GM18505 (cell line): ENCODE measurements around the gene AKR1C3.
"Not testable (repeated sequence)": the region's sequence is repeated elsewhere in the genome, so short reads cannot be mapped to it uniquely, and the experiment has no call there.

ENCODE experiments used
- ATAC-seq: cut with Tn5 transposase; IDR thresholded peaks from one replicate; pipeline ENCODE4 v1.9.1; 2021; ENCODE audit not compliant: unreplicated experiment
- POLR2A ChIP-seq: IDR thresholded peaks from 4 replicates; pipeline ENCODE4 v1.6.1; 2011; ENCODE audit warnings: borderline replicate concordance; ENCODE audit not compliant: insufficient read depth, insufficient read length; ENCODE audit errors: extremely low read depth

Gene AKR1C3

GRCh38 chr10:5103481-5103880 is 9.3 kb downstream of the AKR1C3 start:
- ATAC-seq: no peak
- TF ChIP-seq POLR2A: no peak

GRCh38 chr10:5105626-5106025 is 11.4 kb downstream of the AKR1C3 start:
- ATAC-seq: no peak
- no peak for TF ChIP-seq POLR2A

DNA sequence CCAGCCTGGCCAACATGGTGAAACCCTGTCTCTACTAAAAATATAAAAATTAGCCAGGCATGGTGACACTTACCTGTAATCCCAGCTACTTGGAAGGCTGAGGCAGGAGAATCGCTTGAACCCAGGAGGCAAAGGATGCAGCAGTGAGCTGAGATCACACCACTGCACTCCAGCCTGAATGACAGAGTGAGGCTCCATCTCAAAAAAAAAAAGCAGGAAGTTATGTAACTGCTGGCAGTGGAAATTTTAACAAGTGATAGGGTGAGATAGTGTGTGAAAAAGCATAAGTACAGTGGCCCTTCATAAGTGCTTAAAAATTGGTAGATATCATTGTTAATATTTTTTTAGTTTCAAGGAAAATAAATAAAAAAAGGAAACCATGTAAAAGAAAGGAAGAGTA is 12.3 kb downstream of the AKR1C3 start:
- ATAC-seq: no peak
- TF ChIP-seq POLR2A: no peak

DNA sequence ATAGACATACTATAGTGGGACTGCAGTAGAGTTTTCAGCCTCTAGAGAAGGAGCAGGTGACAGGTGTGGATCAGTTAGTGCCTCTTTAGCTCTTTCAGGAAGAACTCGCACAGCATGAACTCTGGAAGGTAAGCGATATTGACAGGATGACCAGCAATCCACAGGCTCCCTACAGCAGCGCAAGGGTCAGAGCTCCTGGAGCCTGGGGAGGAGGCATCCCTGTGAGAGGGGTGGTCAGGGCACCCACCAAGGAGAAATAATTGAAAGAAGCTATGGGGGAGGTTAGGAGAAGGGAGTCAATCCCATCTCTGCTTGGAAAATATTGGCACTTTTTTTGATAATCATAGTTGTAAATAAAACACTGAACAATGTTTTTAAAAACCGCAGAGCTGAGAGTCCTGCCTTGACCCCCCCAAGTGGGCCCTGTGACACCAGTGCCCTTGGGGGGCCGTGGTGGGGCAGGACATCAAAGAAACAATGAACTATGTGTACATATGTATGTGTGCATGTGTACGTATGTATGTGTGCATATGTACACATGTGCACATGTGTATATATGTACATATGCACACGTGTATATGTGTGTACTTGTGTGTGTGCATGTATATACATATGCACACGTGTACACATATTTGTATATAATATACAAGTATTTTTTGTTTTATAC is 13.8 kb downstream of the AKR1C3 start:
- ATAC-seq: no peak
- no peak for TF ChIP-seq POLR2A

DNA sequence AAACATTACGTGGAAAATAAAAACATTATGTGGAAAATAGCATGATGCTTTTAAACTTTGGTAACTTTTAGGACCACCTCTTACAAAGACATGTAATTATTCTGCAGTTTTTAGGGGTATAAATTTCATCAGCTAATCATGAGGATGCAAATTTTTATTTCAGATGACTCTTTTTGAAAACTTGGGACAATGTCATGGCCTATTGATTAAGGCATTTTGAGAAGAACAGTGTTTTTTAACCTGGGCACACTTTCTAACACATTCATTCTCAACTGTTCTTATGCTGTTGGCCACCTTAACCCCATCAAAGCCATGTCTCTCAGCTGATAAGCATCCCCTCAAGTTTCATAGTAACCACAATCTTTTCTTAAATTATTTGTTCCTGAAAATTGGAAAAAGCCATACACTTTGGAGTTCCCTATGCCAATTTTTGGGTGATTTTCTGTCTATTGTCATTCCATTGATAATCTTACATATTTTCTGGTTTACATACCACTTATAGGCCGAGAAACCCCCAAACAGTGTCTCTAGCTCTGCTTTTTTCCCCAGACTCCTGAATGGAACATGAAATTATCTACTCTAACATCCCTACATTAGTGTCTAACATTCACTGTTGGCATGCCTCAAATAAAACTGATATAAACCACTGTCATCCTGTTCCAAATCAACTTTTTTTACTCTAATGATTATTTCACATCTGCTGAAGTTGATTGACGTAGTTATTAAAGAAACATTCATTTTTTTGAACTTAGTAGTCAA is 14.6 kb downstream of the AKR1C3 start:
- no peak for ATAC-seq
- no peak for TF ChIP-seq POLR2A

DNA sequence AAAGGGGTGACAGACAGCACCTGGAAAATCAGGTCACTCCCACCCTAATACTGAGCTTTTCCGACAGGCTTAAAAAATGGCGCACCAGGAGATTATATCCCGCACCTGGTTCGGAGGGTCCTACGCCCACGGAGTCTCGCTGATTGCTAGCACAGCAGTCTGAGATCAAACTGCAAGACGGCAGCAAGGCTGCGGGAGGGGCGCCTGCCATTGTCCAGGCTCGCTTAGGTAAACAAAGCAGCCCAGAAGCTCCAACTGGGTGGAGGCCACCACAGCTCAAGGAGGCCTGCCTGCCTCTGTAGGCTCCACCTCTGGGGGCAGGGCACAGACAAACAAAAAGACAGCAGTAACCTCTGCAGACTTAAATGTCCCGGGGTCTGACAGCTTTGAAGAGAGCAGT is 15.6 kb downstream of the AKR1C3 start:
- ATAC-seq: not testable (repeated sequence)

DNA sequence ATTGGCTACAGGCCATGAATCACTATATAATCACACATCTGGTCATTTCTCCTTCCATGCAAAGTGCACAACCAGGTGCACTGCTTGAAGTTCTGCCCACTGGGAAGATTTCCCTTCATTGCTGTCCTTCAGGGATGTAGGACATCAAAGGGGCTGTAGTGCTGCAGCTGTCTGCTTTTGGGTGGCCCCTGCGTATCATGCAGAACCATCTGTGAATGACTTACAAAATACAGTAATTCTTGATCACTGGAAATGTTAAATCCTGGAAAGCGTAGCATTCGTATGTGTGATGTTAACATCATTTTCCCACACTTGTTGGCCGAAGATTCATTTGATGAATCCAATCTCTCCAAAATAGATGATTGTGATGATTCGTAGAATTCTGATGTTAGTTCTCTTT is 22.4 kb downstream of the AKR1C3 start:
- no peak for TF ChIP-seq POLR2A
- no peak for ATAC-seq

DNA sequence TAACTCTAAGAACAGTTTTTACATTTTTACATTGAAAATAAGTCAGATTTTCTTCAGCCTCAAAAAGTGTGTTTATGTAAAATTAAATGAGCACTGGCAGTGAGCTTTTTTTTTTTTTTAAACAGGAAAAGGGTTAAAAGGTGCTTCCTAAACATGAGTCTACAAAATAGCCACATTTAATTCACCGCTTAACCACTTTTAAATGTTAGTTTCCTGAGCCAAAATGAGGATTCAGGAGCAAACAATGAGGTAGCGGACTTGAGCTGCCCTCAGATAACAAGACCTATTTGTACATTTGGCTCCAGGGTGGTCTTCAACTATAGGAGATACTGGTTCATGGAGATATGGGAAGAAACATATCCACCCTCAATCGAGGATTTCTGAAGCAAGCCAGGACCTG is 22.8 kb downstream of the AKR1C3 start:
- no peak for ATAC-seq
- no peak for TF ChIP-seq POLR2A

DNA sequence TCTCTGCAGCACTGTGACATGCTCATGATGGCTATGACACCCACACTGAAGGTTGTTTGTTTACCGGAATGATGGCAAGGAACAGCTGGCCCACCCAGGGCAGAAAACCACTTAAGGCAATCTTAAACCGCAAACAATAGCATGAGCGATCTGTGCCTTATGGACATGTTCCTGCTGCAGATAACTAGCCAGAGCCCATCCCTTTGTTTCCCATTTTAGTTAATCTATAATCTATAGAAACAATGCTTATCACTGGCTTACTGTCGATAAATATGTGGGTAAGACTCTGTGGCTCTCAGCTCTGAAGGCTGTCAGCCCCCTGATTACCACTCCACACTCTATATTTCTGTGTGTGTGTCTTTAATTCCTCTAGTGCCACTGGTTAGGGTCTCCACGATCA is 25.8 kb downstream of the AKR1C3 start:
- not testable (repeated sequence) for ATAC-seq

GRCh38 chr10:5123886-5124285 is 29.7 kb downstream of the AKR1C3 start:
- TF ChIP-seq POLR2A: no peak
- ATAC-seq: no peak

- TF ChIP-seq POLR2A: no peak
These were observed 31.3 kb downstream of the AKR1C3 start for GRCh38 chr10:5125315-5126044.

DNA sequence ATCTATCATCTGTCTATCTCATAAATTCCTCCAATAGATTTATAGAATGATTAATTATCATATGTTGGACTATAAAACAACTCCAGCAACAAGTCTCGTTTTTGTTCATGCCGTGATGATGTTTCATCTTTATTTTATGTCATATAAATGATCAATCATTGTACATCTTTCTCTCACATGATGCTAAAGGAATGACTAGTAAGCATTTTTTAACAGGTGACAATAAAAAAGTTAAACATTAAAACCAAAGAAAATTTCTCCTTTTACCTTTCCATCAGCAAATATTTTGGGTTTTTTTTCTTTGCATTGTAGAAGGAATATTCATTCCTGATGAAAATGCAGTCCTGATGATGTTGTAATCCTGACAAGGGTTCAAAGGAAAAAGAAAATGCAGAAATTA is 41.4 kb downstream of the AKR1C3 start:
- no peak for ATAC-seq
- TF ChIP-seq POLR2A: no peak

More at GRCh38 chr10:5125315-5126044, 31.3 kb downstream of the AKR1C3 start:
- no peak for ATAC-seq

GRCh38 chr10:5136468-5137087 is 42.4 kb downstream of the AKR1C3 start:
- ATAC-seq: no peak
- TF ChIP-seq POLR2A: no peak

DNA sequence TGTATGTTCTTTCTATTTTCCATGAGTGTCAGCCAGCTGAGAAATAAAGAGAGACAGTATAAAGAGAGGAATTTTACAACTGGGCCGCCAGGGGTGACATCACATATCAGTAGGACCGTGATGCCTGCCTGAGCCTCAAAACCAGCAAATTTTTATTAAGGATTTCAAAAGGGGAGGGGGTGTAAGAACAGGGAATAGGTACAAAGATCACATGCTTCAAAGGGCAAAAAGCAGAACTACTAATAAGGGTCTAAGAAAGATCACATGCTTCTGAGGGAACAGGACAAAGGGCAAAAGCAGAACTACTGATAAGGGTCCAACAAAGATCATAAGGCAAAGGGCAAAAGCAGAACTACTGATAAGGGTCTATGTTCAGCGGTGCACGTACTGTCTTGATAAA is 43.5 kb downstream of the AKR1C3 start:
- ATAC-seq: not testable (repeated sequence)

DNA sequence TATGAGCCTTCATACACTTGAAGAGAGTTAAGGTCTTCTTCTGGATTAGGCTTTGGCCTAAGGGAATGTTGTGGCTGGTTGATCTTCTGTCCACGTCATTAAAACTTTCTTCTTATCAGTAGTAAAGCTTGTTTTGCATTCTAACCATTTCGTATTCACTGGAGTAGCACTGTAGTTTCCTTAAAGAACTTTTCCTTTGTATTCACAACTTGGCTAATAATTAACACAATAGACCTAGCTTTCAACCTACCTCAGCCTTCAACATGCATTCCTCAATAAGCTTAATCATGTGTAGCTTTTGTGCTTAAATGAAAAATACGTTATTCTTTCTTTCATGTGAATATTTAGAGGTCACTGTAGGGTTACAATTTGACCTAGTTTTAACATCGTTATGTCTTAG is 48.0 kb downstream of the AKR1C3 start:
- no peak for TF ChIP-seq POLR2A
- no peak for ATAC-seq
